ENCODE data around the gene NUMA1.

- TF ChIP-seq REST (IDR thresholded peaks at IDR 0.05; ENCODE audit: unreplicated experiment) (no peak), CTCF (conservative IDR thresholded peaks at IDR 0.05; ENCODE audit: low read depth in 2 of 2) (no peak), EZH2phosphoT487 (IDR thresholded peaks at IDR 0.05; ENCODE audit: unreplicated experiment) (no peak)
These were observed 71.2 kb downstream of the NUMA1 start for GRCh38 chr11:72009156-72009555.
